ENCODE measurements around the gene SAMD4A. TPM values are rescaled to one million over a fixed set of nuclear protein-coding genes. Genes with fewer than 3 reads are reported as not detected.

Gene SAMD4A
- total RNA-seq, 3 donors from 2014 or later: 28.5 to 44.6 (median 36.2) TPM

DNA sequence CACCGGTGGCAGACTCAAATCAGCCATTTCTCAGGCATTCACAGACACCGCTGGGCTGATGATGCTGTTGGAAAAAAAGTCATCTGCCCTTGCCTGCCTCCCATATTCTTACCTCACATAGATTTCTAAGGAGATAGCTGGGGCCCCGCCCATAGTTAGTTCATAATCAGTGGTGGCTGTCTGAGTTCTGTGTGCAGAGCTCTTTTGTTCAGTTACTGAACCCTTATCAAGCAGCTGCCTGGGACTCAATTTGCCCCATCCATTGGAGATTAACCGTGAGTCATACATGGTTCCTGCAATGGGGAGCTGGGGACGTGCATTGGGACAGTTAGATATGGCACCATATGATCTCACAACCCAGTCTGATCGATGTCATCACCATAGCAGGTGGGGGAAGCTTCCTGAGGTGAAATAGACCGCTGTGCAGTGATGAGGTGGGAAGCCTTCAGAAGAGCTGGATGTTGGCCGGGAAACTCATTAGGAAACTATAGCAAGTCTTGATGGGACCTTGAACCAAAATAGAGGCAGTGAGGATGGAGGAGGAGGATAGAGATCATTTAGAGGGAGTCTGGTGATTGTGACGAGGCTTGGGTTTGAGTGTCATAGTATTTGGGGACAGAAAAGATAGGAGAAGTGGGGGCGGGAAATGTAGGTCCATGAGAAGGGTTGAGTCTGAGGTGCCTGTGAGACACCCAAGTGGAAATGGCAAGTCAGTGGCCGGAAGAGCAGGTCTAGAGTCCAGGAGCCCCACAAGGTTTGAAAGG is 187.9 kb downstream of the SAMD4A start:
- no peaks in the 10 kb centered on the region for H3K9me3 ChIP-seq
- TF ChIP-seq CTCF (IDR thresholded peaks at IDR 0.05) (no peak), POLR2A (IDR thresholded peaks at IDR 0.05) (no peak), POLR2AphosphoS5 (IDR thresholded peaks at IDR 0.05) (no peak)
- no peak overlapping the region for H3K27ac ChIP-seq
- intact Hi-C loops (cut with DNase I; ENCODE audit: low total_unique reads): no loop called here
- no peaks in the 10 kb centered on the region for H3K4me1 ChIP-seq
- no peaks in the 10 kb centered on the region for H3K36me3 ChIP-seq
- no peak for DNase-seq (ENCODE audit: low spot score in 2 of 2)
- H3K27me3 ChIP-seq: no peaks in the 10 kb centered on the region
- H3K4me3 ChIP-seq: no peak overlapping the region

- no peaks in the 10 kb centered on the region for H3K27me3 ChIP-seq
- H3K36me3 ChIP-seq: no peaks in the 10 kb centered on the region
- no peaks in the 10 kb centered on the region for H3K4me1 ChIP-seq
- H3K27ac ChIP-seq: no peak overlapping the region
- no peak for TF ChIP-seq POLR2A (IDR thresholded peaks at IDR 0.05)
- TF ChIP-seq CTCF (IDR thresholded peaks at IDR 0.05): no peak
- TF ChIP-seq POLR2AphosphoS5 (IDR thresholded peaks at IDR 0.05): no peak
- H3K4me3 ChIP-seq: no peak overlapping the region
- H3K9me3 ChIP-seq: no peaks in the 10 kb centered on the region
- no peak for DNase-seq (ENCODE audit: low spot score in 2 of 2)
- intact Hi-C loops (cut with DNase I; ENCODE audit: low total_unique reads): no loop called here
These were observed 189.9 kb downstream of the SAMD4A start for GRCh38 chr14:54756656-54757392.

DNA sequence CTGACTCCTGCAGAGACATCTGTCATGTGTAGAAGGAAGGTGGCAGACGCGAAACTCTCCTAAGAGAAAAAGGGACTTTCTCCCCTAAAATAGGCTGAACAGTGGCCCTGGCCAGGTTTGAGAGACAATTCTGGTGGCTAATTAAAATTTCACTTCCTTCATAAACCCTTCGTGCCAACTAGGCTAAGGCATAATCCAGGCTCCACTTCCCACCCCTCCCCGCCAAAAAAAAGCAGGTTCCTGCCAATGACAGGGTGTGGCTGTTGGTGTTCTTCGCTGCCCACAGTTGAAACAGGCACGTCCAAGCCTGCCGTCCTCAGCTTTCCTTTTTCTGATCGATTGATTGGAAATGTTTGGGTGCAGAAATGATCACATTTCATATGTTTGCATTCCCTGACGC is 191.1 kb downstream of the SAMD4A start:
- no peak for DNase-seq (ENCODE audit: low spot score in 2 of 2)
- Histone ChIP-seq H3K36me3 (no peaks in the 10 kb centered on the region), H3K27ac (no peak overlapping the region), H3K4me3 (no peak overlapping the region), H3K9me3 (no peaks in the 10 kb centered on the region), H3K4me1 (no peaks in the 10 kb centered on the region), H3K27me3 (no peaks in the 10 kb centered on the region)
- TF ChIP-seq CTCF (IDR thresholded peaks at IDR 0.05): no peak
- no peak for TF ChIP-seq POLR2AphosphoS5 (IDR thresholded peaks at IDR 0.05)
- no peak for TF ChIP-seq POLR2A (IDR thresholded peaks at IDR 0.05)
- intact Hi-C loops (cut with DNase I; ENCODE audit: low total_unique reads): no loop called here

DNA sequence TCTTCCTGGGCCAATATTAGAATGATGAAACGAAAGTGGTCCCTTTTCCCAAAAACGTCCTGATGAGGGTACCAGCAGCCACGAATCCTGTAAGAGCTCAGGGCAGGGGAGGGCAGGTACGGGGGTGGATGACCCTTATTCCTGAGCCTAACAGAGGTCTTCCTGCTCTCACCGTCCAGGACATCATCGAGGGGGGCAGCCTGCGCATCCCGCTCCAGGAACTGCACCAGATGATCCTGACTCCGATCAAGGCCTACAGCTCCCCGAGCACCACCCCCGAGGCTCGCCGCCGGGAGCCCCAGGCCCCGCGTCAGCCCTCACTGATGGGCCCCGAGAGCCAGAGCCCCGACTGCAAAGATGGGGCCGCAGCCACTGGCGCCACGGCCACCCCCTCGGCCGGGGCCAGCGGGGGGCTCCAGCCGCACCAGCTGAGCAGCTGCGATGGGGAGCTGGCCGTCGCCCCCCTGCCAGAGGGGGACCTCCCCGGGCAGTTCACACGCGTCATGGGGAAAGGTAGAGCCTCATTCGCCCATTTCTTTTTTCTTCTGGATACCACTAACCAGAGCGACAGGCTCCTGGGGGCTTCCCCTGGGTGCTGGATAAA is 193.2 kb downstream of the SAMD4A start:
- H3K27ac ChIP-seq: no peak overlapping the region
- no peak for TF ChIP-seq POLR2A (IDR thresholded peaks at IDR 0.05)
- TF ChIP-seq CTCF (IDR thresholded peaks at IDR 0.05): no peak
- TF ChIP-seq POLR2AphosphoS5 (IDR thresholded peaks at IDR 0.05): no peak
- H3K9me3 ChIP-seq: no peaks in the 10 kb centered on the region
- DNase-seq (ENCODE audit: low spot score in 2 of 2): no peak
- intact Hi-C loops (cut with DNase I; ENCODE audit: low total_unique reads): no loop called here
- no peaks in the 10 kb centered on the region for H3K4me1 ChIP-seq
- H3K36me3 ChIP-seq: no peaks in the 10 kb centered on the region
- H3K27me3 ChIP-seq: no peaks in the 10 kb centered on the region
- H3K4me3 ChIP-seq: no peak overlapping the region
